ENCODE data around the gene TRMT2B. TPM values are rescaled to one million over a fixed set of nuclear protein-coding genes. Genes with fewer than 3 reads are reported as not detected.

The TRMT2B gene
- total RNA-seq, 4 donors from 2014 or later = 11.1 to 15.9 (median 15.7) TPM

DNA sequence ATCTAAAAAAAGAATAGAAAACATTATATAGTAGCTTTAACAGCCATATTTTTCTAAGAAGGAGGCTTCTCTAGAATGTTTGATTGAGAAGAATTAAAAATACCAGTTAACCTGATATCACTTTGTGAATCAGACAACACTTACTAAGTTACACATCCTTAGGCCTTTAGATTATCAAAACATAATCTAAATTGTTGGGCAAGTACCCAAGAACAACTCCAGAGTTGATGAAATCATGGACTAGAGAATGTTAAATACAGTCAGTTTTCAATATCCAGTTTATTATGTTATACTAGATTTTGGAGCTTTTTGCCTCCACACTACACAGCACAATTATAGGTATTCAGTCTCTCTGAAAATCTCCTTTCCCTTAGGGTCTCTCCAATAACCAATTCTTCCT lies 42.8 kb downstream of the TRMT2B start:
- TF ChIP-seq EP300 (IDR thresholded peaks at IDR 0.05) (no peak), POLR2AphosphoS5 (IDR thresholded peaks at IDR 0.05) (no peak), POLR2A (IDR thresholded peaks at IDR 0.05; ENCODE audit: low read depth) (no peak)
- TF ChIP-seq, protein P1, sequence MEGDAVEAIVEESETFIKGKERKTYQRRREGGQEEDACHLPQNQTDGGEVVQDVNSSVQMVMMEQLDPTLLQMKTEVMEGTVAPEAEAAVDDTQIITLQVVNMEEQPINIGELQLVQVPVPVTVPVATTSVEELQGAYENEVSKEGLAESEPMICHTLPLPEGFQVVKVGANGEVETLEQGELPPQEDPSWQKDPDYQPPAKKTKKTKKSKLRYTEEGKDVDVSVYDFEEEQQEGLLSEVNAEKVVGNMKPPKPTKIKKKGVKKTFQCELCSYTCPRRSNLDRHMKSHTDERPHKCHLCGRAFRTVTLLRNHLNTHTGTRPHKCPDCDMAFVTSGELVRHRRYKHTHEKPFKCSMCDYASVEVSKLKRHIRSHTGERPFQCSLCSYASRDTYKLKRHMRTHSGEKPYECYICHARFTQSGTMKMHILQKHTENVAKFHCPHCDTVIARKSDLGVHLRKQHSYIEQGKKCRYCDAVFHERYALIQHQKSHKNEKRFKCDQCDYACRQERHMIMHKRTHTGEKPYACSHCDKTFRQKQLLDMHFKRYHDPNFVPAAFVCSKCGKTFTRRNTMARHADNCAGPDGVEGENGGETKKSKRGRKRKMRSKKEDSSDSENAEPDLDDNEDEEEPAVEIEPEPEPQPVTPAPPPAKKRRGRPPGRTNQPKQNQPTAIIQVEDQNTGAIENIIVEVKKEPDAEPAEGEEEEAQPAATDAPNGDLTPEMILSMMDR (IDR thresholded peaks at IDR 0.05) = no peak
- Histone ChIP-seq H3K9me3 (no peaks in the 10 kb centered on the region), H3K4me3 (no peak overlapping the region), H3K27me3 (no peaks in the 10 kb centered on the region), H3K4me1 (no peaks in the 10 kb centered on the region), H3K27ac (replicated peaks in 1 of 4) (no peak overlapping the region), H3K36me3 (peaks cover 6 to 72% (median 38%) of the 10 kb centered on the region in 4 donors)
- DNase-seq (ENCODE audit: extremely low spot score) = no peak
- intact Hi-C loops (cut with DNase I) = no loop called here

DNA sequence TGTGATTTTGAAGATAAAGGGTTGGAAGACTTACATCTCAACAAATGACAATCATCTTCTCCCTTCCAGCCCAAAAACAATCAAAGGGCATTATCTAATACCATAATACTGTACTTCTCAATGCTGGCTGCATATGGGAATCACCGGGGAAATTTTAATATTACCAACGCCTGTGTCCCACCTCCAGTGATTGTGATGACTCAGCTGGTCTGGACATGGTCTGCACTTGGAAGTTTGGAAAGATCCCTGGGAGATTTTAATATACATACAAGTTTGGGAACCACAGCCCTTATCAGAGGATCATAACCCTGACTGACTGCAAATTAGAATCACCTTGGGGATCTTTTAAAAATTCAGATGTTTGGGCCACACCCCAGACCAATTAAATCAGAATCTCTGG lies 52.5 kb downstream of the TRMT2B start:
- Histone ChIP-seq H3K27ac (replicated peaks in 1 of 4) (no peak overlapping the region), H3K27me3 (no peaks in the 10 kb centered on the region), H3K4me3 (no peak overlapping the region), H3K4me1 (no peaks in the 10 kb centered on the region), H3K36me3 (peaks cover 0 to 27% (median 1%) of the 10 kb centered on the region in 4 donors), H3K9me3 (no peaks in the 10 kb centered on the region)
- DNase-seq (ENCODE audit: extremely low spot score) = no peak
- TF ChIP-seq, protein P1 (IDR thresholded peaks at IDR 0.05) = no peak
- TF ChIP-seq POLR2A (IDR thresholded peaks at IDR 0.05; ENCODE audit: low read depth) (no peak), EP300 (IDR thresholded peaks at IDR 0.05) (no peak), POLR2AphosphoS5 (IDR thresholded peaks at IDR 0.05) (no peak)
- intact Hi-C loops (cut with DNase I) = no loop called here
- WGBS = 79% methylated on average over 2 of the region's 2 CpGs

DNA sequence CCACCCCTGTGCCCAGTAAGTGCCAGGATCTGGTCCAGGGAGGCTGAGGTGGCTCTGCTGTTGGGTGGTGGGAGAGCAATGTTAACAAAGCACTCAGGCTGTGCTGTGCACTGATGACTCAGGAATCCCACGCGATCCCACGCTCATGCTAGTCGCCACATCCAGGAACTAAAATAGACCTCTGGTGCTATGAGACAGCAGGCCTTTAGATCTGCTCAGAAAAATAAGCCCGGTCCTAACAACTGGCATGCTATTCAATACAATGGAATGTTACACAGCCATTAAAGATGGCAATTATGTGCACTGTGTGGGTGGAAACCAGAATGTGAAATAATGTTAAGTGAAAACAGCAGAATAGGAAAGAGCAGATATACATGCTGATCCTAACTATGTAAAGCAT lies 56.4 kb downstream of the TRMT2B start:
- 57% methylated on average over 5 of the region's 5 CpGs for WGBS
- Histone ChIP-seq H3K27ac (replicated peaks in 1 of 4) (no peak overlapping the region), H3K4me3 (no peak overlapping the region), H3K4me1 (no peaks in the 10 kb centered on the region), H3K27me3 (no peaks in the 10 kb centered on the region), H3K9me3 (no peaks in the 10 kb centered on the region), H3K36me3 (peaks cover 0 to 16% (median 0%) of the 10 kb centered on the region in 4 donors)
- DNase-seq (ENCODE audit: extremely low spot score) = no peak
- TF ChIP-seq, protein P1 (IDR thresholded peaks at IDR 0.05) = no peak
- no peak for TF ChIP-seq POLR2AphosphoS5 (IDR thresholded peaks at IDR 0.05)
- TF ChIP-seq POLR2A (IDR thresholded peaks at IDR 0.05; ENCODE audit: low read depth) = no peak
- TF ChIP-seq EP300 (IDR thresholded peaks at IDR 0.05) = no peak
- intact Hi-C loops (cut with DNase I) = no loop called here

DNA sequence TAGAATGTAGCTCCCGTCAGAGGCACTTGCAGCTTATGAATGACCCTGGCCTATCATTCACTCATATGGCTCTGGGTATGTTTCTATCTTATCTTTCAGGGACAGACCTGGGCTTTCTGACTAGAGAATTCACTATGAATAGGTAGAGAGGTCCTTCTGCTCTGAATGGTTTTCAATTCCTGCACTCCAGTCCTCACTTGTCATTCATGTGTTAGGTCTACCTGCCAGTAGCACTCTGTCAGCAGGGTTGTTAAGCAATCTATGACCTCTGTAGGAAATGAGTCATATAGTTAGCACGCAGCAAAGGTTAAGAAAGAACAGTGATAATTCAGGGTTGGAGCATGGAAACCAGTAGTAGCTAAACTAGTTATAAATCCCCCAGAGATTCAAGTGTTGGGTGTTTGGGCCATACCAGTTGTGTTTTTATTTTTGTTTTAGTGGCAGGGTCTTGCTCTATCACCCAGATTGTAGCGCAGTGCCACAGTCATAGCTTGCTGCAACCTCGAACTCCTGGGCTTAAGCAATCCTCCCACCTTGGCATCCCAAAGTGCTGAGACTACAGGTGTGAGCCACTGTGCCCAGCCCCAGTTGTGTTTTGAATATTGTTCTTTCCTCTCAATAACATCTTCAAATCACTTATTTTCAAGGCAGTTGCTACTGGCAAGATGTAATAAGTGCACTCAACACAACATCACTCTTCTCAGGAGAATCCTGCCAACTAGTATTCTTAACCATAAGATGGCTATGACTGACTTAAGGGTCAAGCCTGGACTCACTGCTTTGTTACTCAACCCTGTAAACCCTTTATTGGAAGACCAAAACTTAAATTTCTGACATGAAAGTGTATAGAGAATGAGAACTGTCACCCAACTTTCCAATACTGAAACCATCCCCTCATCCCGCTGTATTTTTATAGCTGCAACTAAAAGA lies 57.3 kb downstream of the TRMT2B start:
- intact Hi-C loops (cut with DNase I) = no loop called here
- Histone ChIP-seq H3K36me3 (peaks cover 0 to 13% (median 0%) of the 10 kb centered on the region in 4 donors), H3K27ac (replicated peaks in 1 of 4) (no peak overlapping the region), H3K4me3 (no peak overlapping the region), H3K27me3 (no peaks in the 10 kb centered on the region), H3K9me3 (no peaks in the 10 kb centered on the region), H3K4me1 (no peaks in the 10 kb centered on the region)
- whole genome bisulfite sequencing = 74% methylated on average over 5 of the region's 5 CpGs
- DNase-seq (ENCODE audit: extremely low spot score) = no peak
- TF ChIP-seq, protein P1 (IDR thresholded peaks at IDR 0.05) = no peak
- TF ChIP-seq EP300 (IDR thresholded peaks at IDR 0.05) = no peak
- no peak for TF ChIP-seq POLR2A (IDR thresholded peaks at IDR 0.05; ENCODE audit: low read depth)
- TF ChIP-seq POLR2AphosphoS5 (IDR thresholded peaks at IDR 0.05) = no peak

Measured in esophagus muscularis mucosa (tissue), 4 donors.